ENCODE measurements around the gene CSTPP1. TPM values are rescaled to one million over a fixed set of nuclear protein-coding genes. Genes with fewer than 3 reads are reported as not detected.

The CSTPP1 gene
- total and polyA plus RNA-seq, 2 of the 4 experiments (the other 2 are of a cell fraction), result 22.0 to 35.7 TPM

GRCh38 chr11:46969379-46969778 lies 32.8 kb downstream of the CSTPP1 start:
- H3K18ac ChIP-seq (ENCODE audit: low read depth, low read length), result no peak overlapping the region
- no peak overlapping the region for H2BK20ac ChIP-seq (ENCODE audit: low read depth, low read length)
- H3K14ac ChIP-seq (replicated peaks; ENCODE audit: low read depth, low read length), result no peak overlapping the region
- no peak overlapping the region for H3K4me2 ChIP-seq (ENCODE audit: low read depth, low read length)
- H3K9me1 ChIP-seq (ENCODE audit: insufficient read depth, low read length), result no peaks in the 10 kb centered on the region; the same call in 1 of the 2 replicates
- no peak overlapping the region for H2BK5ac ChIP-seq (ENCODE audit: low read depth, low read length, poor library complexity, severe bottlenecking)
- H4K20me1 ChIP-seq (ENCODE audit: insufficient read depth, low read length), result no peaks in the 10 kb centered on the region
- H3K4me1 ChIP-seq (ENCODE audit: control insufficient read depth, insufficient read depth, low read length), result no peaks in the 10 kb centered on the region
- DNase-seq (no peak), ATAC-seq (ENCODE audit: low read depth) (no peak)
- no peak overlapping the region for H2AK9ac ChIP-seq (replicated peaks; ENCODE audit: low read depth, low read length, poor library complexity)
- H3K4ac ChIP-seq (ENCODE audit: low read depth, low read length), result no peak overlapping the region
- no peak overlapping the region for H3K27ac ChIP-seq (ENCODE audit: insufficient read depth, low read length)
- WGBS, 2 experiments (ENCODE audit: extremely low coverage in 2 of 2, insufficient read length in 1 of 2), result no CpG with 5 or more reads among the region's 2 CpGs
- H3K56ac ChIP-seq (ENCODE audit: extremely low read depth, insufficient read depth, low read length), result no peak overlapping the region
- no peak overlapping the region for H3K4me3 ChIP-seq (ENCODE audit: insufficient read depth, low read depth, low read length)
- no peaks in the 10 kb centered on the region for H3K9me3 ChIP-seq (ENCODE audit: control insufficient read depth, insufficient read depth, low read length)
- H2AFZ ChIP-seq (replicated peaks; ENCODE audit: low read length, poor library complexity), result no peak overlapping the region
- POLR2A ChIA-PET (ENCODE audit: unreplicated experiment), result no interaction called here
- no peaks in the 10 kb centered on the region for H3K27me3 ChIP-seq (ENCODE audit: control insufficient read depth, insufficient read depth, low read length)
- no peak overlapping the region for H2BK15ac ChIP-seq (ENCODE audit: low read depth, low read length)
- in situ Hi-C loops (cut with MboI; ENCODE audit: low sequenced_read_pairs) (no loop called here), dilution Hi-C loops (cut with HindIII; ENCODE audit: low sequenced_read_pairs, unreplicated experiment) (no loop called here), intact Hi-C loops (cut with micrococcal nuclease) (no loop called here)
- no peak overlapping the region for H2BK120ac ChIP-seq (ENCODE audit: low read depth, low read length)
- BruUV-seq (replicated peaks), result no TSS peak
- CTCF ChIA-PET, result no interaction called here
- no peak overlapping the region for H3K9ac ChIP-seq (ENCODE audit: low read depth, low read length)
- H4K8ac ChIP-seq (ENCODE audit: low read depth in 2 of 2, low read length in 2 of 2), result no peak overlapping the region
- H3K36me3 ChIP-seq (ENCODE audit: control insufficient read depth, insufficient read depth, low read length), result no peaks in the 10 kb centered on the region
- no peak overlapping the region for H3K23ac ChIP-seq (ENCODE audit: low read depth, low read length)
- H4K91ac ChIP-seq (ENCODE audit: insufficient read depth, low read depth, low read length), result no peak overlapping the region
- peaks cover 0 to 3% of the 10 kb centered on the region in 2 experiments; a peak in 2 of 4 replicates for H3K79me1 ChIP-seq (ENCODE audit: low read depth in 1 of 2, low read length in 2 of 2)
- no peak for TF ChIP-seq CHD1 (IDR thresholded peaks at IDR 0.05; ENCODE audit: low read depth, low read length)
- no peak for TF ChIP-seq USF2 (IDR thresholded peaks at IDR 0.05; ENCODE audit: low read depth, low read length)
- no peak for TF ChIP-seq FOS (IDR thresholded peaks at IDR 0.05; ENCODE audit: low read depth, low read length)
- TF ChIP-seq RFX5 (IDR thresholded peaks at IDR 0.05; ENCODE audit: low read depth, low read length), result no peak
- TF ChIP-seq CEBPB (IDR thresholded peaks at IDR 0.05; ENCODE audit: low read depth, low read length), result no peak
- no peak for TF ChIP-seq POLR2A (IDR thresholded peaks at IDR 0.05; ENCODE audit: low read depth, low read length)
- no peak for TF ChIP-seq MAZ (IDR thresholded peaks at IDR 0.05; ENCODE audit: borderline replicate concordance, low read depth, low read length)
- no peak for TF ChIP-seq RAD21 (IDR thresholded peaks at IDR 0.05; ENCODE audit: low read length)
- TF ChIP-seq MXI1 (IDR thresholded peaks at IDR 0.05; ENCODE audit: borderline replicate concordance, low read depth, low read length), result no peak
- TF ChIP-seq RCOR1 (IDR thresholded peaks at IDR 0.05; ENCODE audit: insufficient replicate concordance, low read length), result no peak
- TF ChIP-seq CTCF (conservative IDR thresholded peaks at IDR 0.05; ENCODE audit: low read depth, low read length), result no peak
- TF ChIP-seq MAFK (IDR thresholded peaks at IDR 0.05; ENCODE audit: low read depth, low read length), result no peak
- no peak for TF ChIP-seq NFE2L2 (IDR thresholded peaks at IDR 0.05; ENCODE audit: low read depth, low read length)
- H2AK5ac ChIP-seq (ENCODE audit: low read depth, low read length), result no peak overlapping the region
- no peak overlapping the region for H4K5ac ChIP-seq (ENCODE audit: low read depth, low read length)
